Upper lobe of right lung (tissue), 1 donor: Measurements from ENCODE around the gene MACC1. TPM values are rescaled to one million over a fixed set of nuclear protein-coding genes. Genes with fewer than 3 reads are reported as not detected.

Experiments
- ATAC-seq: fragments of 200-7000 bp; cut with Tn5 transposase; one replicate; pipeline ENCODE4 v1.9.1; 2020; ENCODE audit warnings: mild to moderate bottlenecking, moderate library complexity
- DNase-seq: peaks from one replicate; pipeline ENCODE4 v3.0.0-alpha.2; 2020
- H3K27ac ChIP-seq: fragments of 200-600 bp; one replicate; pipeline ENCODE4 v1.8.0; 2022
- H3K27me3 ChIP-seq: fragments of 200-600 bp; one replicate; pipeline ENCODE4 v1.8.0; 2022; ENCODE audit warnings: mild to moderate bottlenecking
- H3K36me3 ChIP-seq: fragments of 200-600 bp; one replicate; pipeline ENCODE4 v1.8.0; 2022
- H3K4me1 ChIP-seq: fragments of 200-600 bp; one replicate; pipeline ENCODE4 v1.8.0; 2022
- H3K4me3 ChIP-seq: fragments of 200-600 bp; one replicate; pipeline ENCODE4 v1.8.0; 2022; ENCODE audit warnings: mild to moderate bottlenecking
- H3K9me3 ChIP-seq: fragments of 200-600 bp; one replicate; pipeline ENCODE4 v1.8.0; 2022
- CTCF ChIP-seq: fragments of 200-600 bp; IDR thresholded peaks from one replicate; pipeline ENCODE4 v1.8.0; 2022; ENCODE audit warnings: antibody characterized with exemption
- intact Hi-C: fragments of 100-400 bp; cut with DNase I; formaldehyde crosslinking; loops from one replicate; pipeline ENCODE4 v1.11.0; 2022
- total RNA-seq: library from RNA; stranded (reverse); fragmentation: NEBNext Ultra II Directional; extraction: Animal tissue kit (Norgen Biotek cat#: 25700); gene quantifications from one replicate; pipeline ENCODE4 v1.2.1, GENCODE V29; 2021
- donor health status: DM: no; HTN: yes; CAD: no; lungs with severe emphysema.

The MACC1 gene
- total RNA-seq, 1 donor from 2014 or later, result 22.1 TPM

- DNase-seq (no peak), ATAC-seq (no peak)
These were observed 31.2 kb downstream of the MACC1 start for GRCh38 chr7:20185988-20186387.

GRCh38 chr7:20183086-20183485 is 34.1 kb downstream of the MACC1 start:
- no peak for DNase-seq
- no peak for ATAC-seq
- Histone ChIP-seq H3K4me1 (no peaks in the 10 kb centered on the region), H3K27me3 (no peaks in the 10 kb centered on the region), H3K36me3 (no peaks in the 10 kb centered on the region), H3K9me3 (no peaks in the 10 kb centered on the region), H3K27ac (no peak overlapping the region), H3K4me3 (no peak overlapping the region)
- intact Hi-C loops, result no loop called here
- no peak for TF ChIP-seq CTCF

More at GRCh38 chr7:20185988-20186387, 31.2 kb downstream of the MACC1 start:
- no peak overlapping the region for H3K4me3 ChIP-seq
- no peaks in the 10 kb centered on the region for H3K36me3 ChIP-seq
- H3K27me3 ChIP-seq, result no peaks in the 10 kb centered on the region
- H3K4me1 ChIP-seq, result no peaks in the 10 kb centered on the region
- peaks cover 5% of the 10 kb centered on the region for H3K9me3 ChIP-seq
- intact Hi-C loops, result no loop called here
- TF ChIP-seq CTCF, result no peak
- H3K27ac ChIP-seq, result no peak overlapping the region

- TF ChIP-seq CTCF, result no peak
- Histone ChIP-seq H3K36me3 (no peaks in the 10 kb centered on the region), H3K9me3 (no peaks in the 10 kb centered on the region), H3K27ac (no peak overlapping the region), H3K4me3 (no peak overlapping the region), H3K4me1 (no peaks in the 10 kb centered on the region), H3K27me3 (no peaks in the 10 kb centered on the region)
- DNase-seq (no peak), ATAC-seq (no peak)
- intact Hi-C loops, result no loop called here
These were observed 40.5 kb downstream of the MACC1 start for GRCh38 chr7:20176578-20177242.

GRCh38 chr7:20173828-20174227 is 43.4 kb downstream of the MACC1 start:
- Histone ChIP-seq H3K4me1 (no peaks in the 10 kb centered on the region), H3K9me3 (no peaks in the 10 kb centered on the region), H3K36me3 (no peaks in the 10 kb centered on the region), H3K27ac (no peak overlapping the region), H3K4me3 (no peak overlapping the region), H3K27me3 (no peaks in the 10 kb centered on the region)
- ATAC-seq (no peak), DNase-seq (no peak)
- intact Hi-C loops, result no loop called here
- TF ChIP-seq CTCF, result no peak

- intact Hi-C loops, result no loop called here
These were observed 44.3 kb downstream of the MACC1 start for GRCh38 chr7:20172736-20173334.

More at GRCh38 chr7:20172736-20173334, 44.3 kb downstream of the MACC1 start:
- H3K36me3 ChIP-seq, result no peaks in the 10 kb centered on the region
- no peaks in the 10 kb centered on the region for H3K9me3 ChIP-seq
- peak; percentile 35 for TF ChIP-seq CTCF
- H3K4me3 ChIP-seq, result no peak overlapping the region
- H3K27me3 ChIP-seq, result no peaks in the 10 kb centered on the region
- H3K4me1 ChIP-seq, result no peaks in the 10 kb centered on the region
- peak; percentile 78 for ATAC-seq
- H3K27ac ChIP-seq, result no peak overlapping the region
- peak; percentile 58 for DNase-seq
